Breast epithelium (tissue), 4 donors: ENCODE results near the gene RIOX2. TPM values are rescaled to one million over a fixed set of nuclear protein-coding genes. Genes with fewer than 3 reads are reported as not detected.

ENCODE experiments used
- DNase-seq, 2 donors: peaks; one replicate each; pipeline ENCODE4 v3.0.0-alpha.2; 2019; ENCODE audit warnings: low spot score in 2 of 2
- H3K27ac ChIP-seq, 2 donors: fragments of 200-600 bp; sonication (generic) in 1 of 2; one replicate each; pipeline ENCODE4 v1.5.1; 2016 to 2019; ENCODE audit warnings: mild to moderate bottlenecking in 1 of 2
- H3K27me3 ChIP-seq, 2 donors: fragments of 200-600 bp; sonication (generic) in 1 of 2; one replicate each; pipeline versions ENCODE4 v1.5.1 to v1.6.0; 2017 to 2019; ENCODE audit warnings: control low read depth in 1 of 2, mild to moderate bottlenecking in 1 of 2
- H3K36me3 ChIP-seq: fragments of 200-600 bp; one replicate; pipeline ENCODE4 v1.5.1; 2019
- H3K4me1 ChIP-seq, 2 donors: fragments of 200-600 bp; sonication (generic); one replicate each; pipeline ENCODE4 v1.5.1; 2016 to 2019; ENCODE audit warnings: control low read depth in 1 of 2
- H3K4me3 ChIP-seq, 3 donors: fragments of 200-600 bp; sonication (generic); 1 replicate in 2 of 3; 2 replicates in 1 of 3; pipeline ENCODE4 v1.5.1; 2016 to 2019; ENCODE audit warnings: mild to moderate bottlenecking in 3 of 3, moderate library complexity in 2 of 3
- H3K9me3 ChIP-seq, 2 donors: fragments of 200-600 bp; sonication (generic) in 1 of 2; one replicate each; pipeline ENCODE4 v1.5.1; 2016 to 2019; ENCODE audit warnings: control low read depth in 1 of 2
- CTCF ChIP-seq, 3 donors: fragments of 450-650 bp; IDR thresholded peaks; one replicate each; pipeline ENCODE4 v1.5.1; 2016 to 2017; ENCODE audit warnings: antibody characterized with exemption in 3 of 3, mild to moderate bottlenecking in 3 of 3, moderate library complexity in 3 of 3
- POLR2A ChIP-seq: fragments of 450-650 bp; IDR thresholded peaks from one replicate; pipeline ENCODE4 v1.6.1; 2016; ENCODE audit warnings: antibody characterized with exemption, mild to moderate bottlenecking, moderate library complexity
- POLR2AphosphoS5 ChIP-seq, 3 donors: sonication (generic); formaldehyde crosslinking; IDR thresholded peaks; one replicate each; pipeline ENCODE4 v1.6.1; 2017; ENCODE audit warnings: antibody characterized with exemption in 3 of 3
- intact Hi-C: fragments of 100-400 bp; cut with DNase I; formaldehyde crosslinking; loops from one replicate; pipeline ENCODE4 v1.15.1; 2023; ENCODE audit warnings: low total_unique reads
- total RNA-seq, 3 donors: library from RNA; depleted of rRNA; stranded (reverse); fragments of >200 nt; gene quantifications; one replicate each; pipeline ENCODE4 v1.1.0, GENCODE V29; 2016

The RIOX2 gene
- total RNA-seq, 3 donors from 2014 or later, result 22.9 to 32.4 (median 28.5) TPM

- no peaks in the 10 kb centered on the region for H3K4me1 ChIP-seq
- H3K27me3 ChIP-seq, result no peaks in the 10 kb centered on the region
- intact Hi-C loops, result no loop called here
- H3K36me3 ChIP-seq, result no peaks in the 10 kb centered on the region
- no peak overlapping the region for H3K4me3 ChIP-seq
- DNase-seq, result no peak
- TF ChIP-seq POLR2A (no peak), CTCF (IDR thresholded peaks at IDR 0.05) (no peak), POLR2AphosphoS5 (IDR thresholded peaks at IDR 0.05) (no peak)
- H3K9me3 ChIP-seq, result no peaks in the 10 kb centered on the region
- no peak overlapping the region for H3K27ac ChIP-seq
Measured at GRCh38 chr3:97960993-97961766, 11.1 kb downstream of the RIOX2 start.

DNA sequence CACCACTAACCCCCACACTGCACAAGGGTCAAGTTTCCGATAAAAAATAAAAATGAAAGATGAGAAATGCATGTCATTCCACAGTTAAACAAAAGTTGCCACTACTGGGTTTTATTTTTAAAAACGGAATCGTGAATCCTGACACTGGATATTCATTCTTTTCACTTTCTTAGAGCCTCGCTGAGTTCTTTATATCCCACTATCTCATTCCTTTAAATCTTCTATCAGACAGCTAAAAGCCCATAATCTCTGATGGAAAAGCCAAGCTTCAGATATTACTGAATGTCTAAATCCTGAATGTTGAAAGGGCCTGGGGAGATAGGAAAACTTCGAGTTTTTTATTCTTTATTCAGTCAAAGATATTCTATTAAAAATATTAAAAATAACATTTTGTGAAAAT, 11.7 kb downstream of the RIOX2 start:
- DNase-seq, result no peak
- no peak overlapping the region for H3K4me3 ChIP-seq
- intact Hi-C loops, result no loop called here

DNA sequence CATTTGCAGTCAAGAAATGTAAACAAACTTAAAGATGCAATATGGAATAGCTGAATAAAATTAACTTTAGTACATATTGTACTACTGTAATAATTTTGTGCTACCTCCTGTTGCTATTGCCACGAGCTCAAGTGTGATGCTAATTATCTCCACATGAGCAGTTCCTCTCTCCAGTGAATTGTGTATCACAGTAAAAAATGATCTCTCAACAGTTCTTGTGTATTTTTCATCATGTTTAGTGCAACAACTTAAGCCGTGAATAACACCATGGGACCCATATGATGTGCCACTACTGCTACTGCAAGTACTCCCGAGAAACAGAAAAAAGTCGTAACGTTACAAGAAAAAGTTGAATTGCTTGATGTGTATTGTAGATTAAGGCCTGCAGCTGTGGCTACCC, 12.4 kb downstream of the RIOX2 start:
- DNase-seq, result no peak
- H3K36me3 ChIP-seq, result no peaks in the 10 kb centered on the region
- no peaks in the 10 kb centered on the region for H3K9me3 ChIP-seq
- intact Hi-C loops, result no loop called here
- H3K4me1 ChIP-seq, result no peaks in the 10 kb centered on the region
- TF ChIP-seq POLR2AphosphoS5 (IDR thresholded peaks at IDR 0.05), result no peak
- TF ChIP-seq POLR2A, result no peak
- no peak for TF ChIP-seq CTCF (IDR thresholded peaks at IDR 0.05)
- no peaks in the 10 kb centered on the region for H3K27me3 ChIP-seq
- H3K4me3 ChIP-seq, result no peak overlapping the region
- no peak overlapping the region for H3K27ac ChIP-seq

More for the DNA sequence above, 11.7 kb downstream of the RIOX2 start:
- no peaks in the 10 kb centered on the region for H3K36me3 ChIP-seq
- no peaks in the 10 kb centered on the region for H3K9me3 ChIP-seq
- H3K27me3 ChIP-seq, result no peaks in the 10 kb centered on the region
- H3K27ac ChIP-seq, result no peak overlapping the region
- TF ChIP-seq POLR2A, result no peak
- no peak for TF ChIP-seq CTCF (IDR thresholded peaks at IDR 0.05)
- TF ChIP-seq POLR2AphosphoS5 (IDR thresholded peaks at IDR 0.05), result no peak
- no peaks in the 10 kb centered on the region for H3K4me1 ChIP-seq

- Histone ChIP-seq H3K9me3 (no peaks in the 10 kb centered on the region), H3K4me1 (no peaks in the 10 kb centered on the region), H3K4me3 (no peak overlapping the region), H3K27ac (no peak overlapping the region), H3K36me3 (no peaks in the 10 kb centered on the region), H3K27me3 (no peaks in the 10 kb centered on the region)
- intact Hi-C loops, result no loop called here
- DNase-seq, result no peak
- no peak for TF ChIP-seq POLR2AphosphoS5 (IDR thresholded peaks at IDR 0.05)
- no peak for TF ChIP-seq POLR2A
- no peak for TF ChIP-seq CTCF (IDR thresholded peaks at IDR 0.05)
Measured at GRCh38 chr3:97958796-97959195, 13.4 kb downstream of the RIOX2 start.

DNA sequence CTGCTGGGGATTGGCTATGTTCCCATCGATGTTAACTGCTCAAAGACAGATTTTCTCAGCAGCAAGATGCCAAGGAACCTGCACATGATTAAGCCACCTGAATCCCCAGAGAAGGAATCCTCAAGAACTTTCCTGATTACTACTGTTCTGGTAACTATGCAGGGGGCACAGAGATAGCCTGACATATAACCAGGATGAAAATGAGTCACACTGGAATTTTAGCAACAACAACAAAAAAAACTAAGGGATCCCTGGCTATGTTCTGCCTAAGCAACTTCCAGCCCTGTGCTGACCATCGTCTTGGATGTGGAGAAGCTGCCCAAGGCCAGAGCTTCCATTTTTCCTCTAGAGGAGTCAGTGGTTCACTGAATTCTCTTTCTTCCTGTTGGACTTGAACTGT, 13.8 kb downstream of the RIOX2 start:
- Histone ChIP-seq H3K9me3 (no peaks in the 10 kb centered on the region), H3K36me3 (no peaks in the 10 kb centered on the region), H3K27me3 (no peaks in the 10 kb centered on the region), H3K4me3 (no peak overlapping the region), H3K27ac (no peak overlapping the region), H3K4me1 (no peaks in the 10 kb centered on the region)
- no peak for DNase-seq
- intact Hi-C loops, result no loop called here
- TF ChIP-seq POLR2AphosphoS5 (IDR thresholded peaks at IDR 0.05) (no peak), CTCF (IDR thresholded peaks at IDR 0.05) (no peak), POLR2A (no peak)
